Breast epithelium (tissue), 3 donors: ENCODE data around the gene KRTAP5-9.

Experiments used
- CTCF ChIP-seq, 3 donors: fragments of 450-650 bp; IDR thresholded peaks; one replicate each; pipeline ENCODE4 v1.5.1; 2016 to 2017; ENCODE audit warnings: antibody characterized with exemption in 3 of 3, mild to moderate bottlenecking in 3 of 3, moderate library complexity in 3 of 3
- POLR2A ChIP-seq: fragments of 450-650 bp; IDR thresholded peaks from one replicate; pipeline ENCODE4 v1.6.1; 2016; ENCODE audit warnings: antibody characterized with exemption, mild to moderate bottlenecking, moderate library complexity

DNA sequence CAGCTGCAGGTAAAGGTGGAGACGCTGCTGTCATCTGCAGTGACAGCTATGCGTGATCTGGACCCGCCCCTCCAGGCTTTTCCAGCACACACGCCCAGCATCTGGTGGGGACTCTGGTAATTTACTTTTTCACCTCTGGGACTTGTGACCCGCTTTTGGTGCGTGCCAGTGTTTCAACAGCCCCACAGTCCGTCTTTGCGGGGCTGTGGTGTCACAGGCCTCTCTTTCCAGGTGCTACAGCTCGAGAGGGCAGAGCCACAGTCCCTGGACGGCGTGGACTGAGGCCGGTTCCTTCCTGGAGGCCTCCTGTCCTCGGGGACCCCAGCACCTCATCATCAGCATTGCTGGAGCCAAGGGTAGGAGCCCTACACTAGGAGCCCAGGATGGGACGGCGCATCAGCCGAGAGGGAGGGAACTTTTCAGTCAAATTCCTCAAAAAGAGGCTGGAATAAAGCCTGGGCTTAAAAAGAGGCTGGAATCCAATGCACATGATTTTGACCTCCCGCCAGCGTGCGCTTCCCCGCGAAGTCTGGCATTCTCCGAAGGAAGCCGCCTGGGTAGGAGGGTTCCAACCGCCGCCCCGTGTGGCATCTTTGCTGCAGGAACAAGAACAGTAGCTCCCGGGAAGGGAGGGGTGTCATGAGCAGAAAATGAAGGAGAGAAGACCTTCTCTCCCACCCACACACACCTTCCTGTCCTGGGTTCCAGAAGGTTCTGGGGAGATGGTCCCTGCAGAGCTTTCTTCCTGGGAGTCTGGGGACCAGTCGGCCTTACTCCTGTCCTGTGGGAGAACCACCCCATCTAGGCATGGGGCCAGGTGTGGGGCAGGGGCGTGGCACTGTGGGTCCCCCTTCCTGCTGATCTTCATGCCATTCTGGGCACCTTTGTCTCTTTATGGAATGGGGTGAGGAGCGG is 46.9 kb upstream of the KRTAP5-9 start:
- TF ChIP-seq CTCF (IDR thresholded peaks at IDR 0.05): no peak
- TF ChIP-seq POLR2A: no peak
